OCI-LY7 (cell line): ENCODE data around the gene ARHGEF3. TPM values are rescaled to one million over a fixed set of nuclear protein-coding genes. Genes with fewer than 3 reads are reported as not detected.

ENCODE experiments used
- BruUV-seq: library from RNA; stranded (reverse); fragments of 400-500 nt; replicated peaks from 2 replicates; lab custom pipeline; 2021; lab: Mats Ljungman, UMichigan
- CTCF ChIA-PET: fragments of 300-600 bp; sonication (Branson Sonifier 250); formaldehyde crosslinking; loops from one replicate; lab custom pipeline; 2022; ENCODE audit warnings: antibody characterized with exemption; ENCODE audit not compliant: unreplicated experiment; lab: Charles Lee
- POLR2A ChIA-PET: fragments of 300-600 bp; sonication (Branson Sonifier 250); formaldehyde crosslinking; loops from one replicate; lab custom pipeline; 2022; ENCODE audit warnings: antibody characterized with exemption; lab: Charles Lee
- DNase-seq: peaks from one replicate; pipeline ENCODE4 v3.0.0-alpha.2; 2015; ENCODE audit warnings: low spot score
- H2AFZ ChIP-seq: fragments of 200-600 bp; sonication (generic), shearing (Covaris generic); 2 replicates; pipeline ENCODE4 v1.6.1; 2014; ENCODE audit warnings: mild to moderate bottlenecking, antibody characterized with exemption, low read length, moderate library complexity
- H3K27ac ChIP-seq: fragments of 200-600 bp; sonication (generic); 2 replicates; pipeline ENCODE4 v1.5.1; 2014; ENCODE audit warnings: mixed run types, low read depth, mild to moderate bottlenecking, moderate library complexity, low read length, inconsistent platforms; ENCODE audit not compliant: poor library complexity, severe bottlenecking
- H3K36me3 ChIP-seq: fragments of 200-600 bp; sonication (generic); 2 replicates; pipeline ENCODE4 v1.6.1; 2014; ENCODE audit warnings: mild to moderate bottlenecking, antibody characterized with exemption, low read length, moderate library complexity, mixed read lengths; ENCODE audit not compliant: insufficient read depth
- H3K4me1 ChIP-seq: fragments of 200-600 bp; sonication (generic); 2 replicates; pipeline ENCODE4 v1.5.1; 2014; ENCODE audit warnings: mild to moderate bottlenecking, low read length; ENCODE audit not compliant: insufficient read depth, poor library complexity, severe bottlenecking
- H3K4me2 ChIP-seq: fragments of 200-600 bp; sonication (generic); 2 replicates; pipeline ENCODE4 v1.6.1; 2014; ENCODE audit warnings: mild to moderate bottlenecking, low read length
- H3K4me3 ChIP-seq: fragments of 200-600 bp; sonication (generic); 2 replicates; pipeline ENCODE4 v1.5.1; 2014; ENCODE audit warnings: mild to moderate bottlenecking, low read depth, low read length; ENCODE audit not compliant: poor library complexity, severe bottlenecking
- H3K79me2 ChIP-seq: fragments of 200-600 bp; sonication (generic); 2 replicates; pipeline ENCODE4 v1.6.1; 2016; ENCODE audit warnings: low read depth, mild to moderate bottlenecking, low read length, moderate library complexity, mixed read lengths; ENCODE audit not compliant: insufficient read depth
- H3K9me2 ChIP-seq: fragments of 200-600 bp; sonication (generic); 2 replicates; pipeline ENCODE4 v1.6.1; 2016; ENCODE audit warnings: mild to moderate bottlenecking, low read length, mixed read lengths; ENCODE audit not compliant: insufficient read depth
- H3K9me3 ChIP-seq: fragments of 200-600 bp; sonication (generic); 2 replicates; pipeline ENCODE4 v1.6.1; 2014; ENCODE audit warnings: mild to moderate bottlenecking, mixed run types, low read length, mixed read lengths
- H4K20me1 ChIP-seq: fragments of 200-600 bp; sonication (generic); 2 replicates; pipeline ENCODE4 v1.6.1; 2014; ENCODE audit warnings: mild to moderate bottlenecking, antibody characterized with exemption, low read length, moderate library complexity, mixed read lengths; ENCODE audit not compliant: insufficient read depth
- CTCF ChIP-seq: fragments of 200-600 bp; sonication (generic); conservative IDR thresholded peaks from 2 replicates; pipeline ENCODE4 v1.5.1; 2014; ENCODE audit warnings: mild to moderate bottlenecking, antibody characterized with exemption, low read length, moderate library complexity, mixed read lengths
- EZH2phosphoT487 ChIP-seq: fragments of 200-600 bp; sonication (generic); IDR thresholded peaks from 2 replicates; pipeline ENCODE4 v1.6.1; 2018; ENCODE audit warnings: low read depth, borderline replicate concordance, mild to moderate bottlenecking, mixed run types, antibody characterized with exemption, low read length, moderate library complexity, mixed read lengths
- intact Hi-C: fragments of 100-400 bp; cut with micrococcal nuclease; formaldehyde crosslinking; loops from one replicate; pipeline ENCODE4 v1.10.0; 2022; ENCODE audit not compliant: unreplicated experiment
- total RNA-seq, 2 experiments: library from RNA; depleted of rRNA in 1 of 2; stranded (reverse); fragments of >200 nt in 1 of 2; shearing (Covaris generic) in 1 of 2; gene quantifications; 2 replicates each; pipeline ENCODE4 v1.2.3, GENCODE V29; 2014 to 2022

The ARHGEF3 gene
- total RNA-seq, 2 experiments from 2014 or later, result 14.1 to 26.9 TPM

- Histone ChIP-seq H3K79me2 (no peaks in the 10 kb centered on the region), H3K27ac (no peak overlapping the region), H3K4me3 (no peak overlapping the region), H2AFZ (no peak overlapping the region), H3K4me2 (no peak overlapping the region), H3K4me1 (peaks cover 24% of the 10 kb centered on the region), H3K36me3 (peaks cover 5% of the 10 kb centered on the region; the same call in 1 of the 2 replicates), H3K9me3 (peaks cover 1% of the 10 kb centered on the region; the same call in 1 of the 2 replicates), H3K9me2 (no peaks in the 10 kb centered on the region), H4K20me1 (no peaks in the 10 kb centered on the region)
- intact Hi-C loops, result no loop called here
- no TSS peak for BruUV-seq
- no peak for DNase-seq
- TF ChIP-seq CTCF (no peak), EZH2phosphoT487 (no peak)
- POLR2A ChIA-PET, result interaction anchor here (0.6 to 4.4 kb wide), 8 partner anchors 8 to 134 kb away, joined by 3 to 27 read pairs (median 4); no protein-coding TSS in a partner anchor
- CTCF ChIA-PET, result interaction anchor here (0.6 kb wide), 1 partner anchor 130 kb away, joined by 3 read pairs; no protein-coding TSS in a partner anchor
Measured at GRCh38 chr3:56839784-56840715, 38.3 kb upstream of the ARHGEF3 start.

GRCh38 chr3:56838448-56838847, 36.7 kb upstream of the ARHGEF3 start:
- CTCF ChIA-PET, result interaction anchor here (1.8 kb wide), 1 partner anchor 13 kb away, joined by 4 read pairs; no protein-coding TSS in a partner anchor

More at GRCh38 chr3:56838448-56838847, 36.7 kb upstream of the ARHGEF3 start:
- intact Hi-C loops, result no loop called here
- H3K27ac ChIP-seq, result no peak overlapping the region
- H3K79me2 ChIP-seq, result no peaks in the 10 kb centered on the region
- TF ChIP-seq EZH2phosphoT487 (no peak), CTCF (no peak)
- H3K36me3 ChIP-seq, result peaks cover under 1% of the 10 kb centered on the region; the same call in 1 of the 2 replicates
- H3K4me3 ChIP-seq, result no peak overlapping the region
- no peaks in the 10 kb centered on the region for H3K9me3 ChIP-seq
- H3K4me1 ChIP-seq, result peaks cover 27% of the 10 kb centered on the region
- POLR2A ChIA-PET, result interaction anchor here (0.6 to 4.4 kb wide), 8 partner anchors 10 to 272 kb away, joined by 3 to 27 read pairs (median 3); no protein-coding TSS in a partner anchor
- H3K4me2 ChIP-seq, result no peak overlapping the region
- H3K9me2 ChIP-seq, result no peaks in the 10 kb centered on the region
- no TSS peak for BruUV-seq
- H4K20me1 ChIP-seq, result no peaks in the 10 kb centered on the region
- DNase-seq, result no peak
- no peak overlapping the region for H2AFZ ChIP-seq
